ENCODE measurements around the gene EDAR.

EDAR gene

GRCh38 chr2:108934151-108934550 lies 54.9 kb downstream of the EDAR start:
- Histone ChIP-seq H3K79me2 (no peaks in the 10 kb centered on the region), H3K9me3 (ENCODE audit: control insufficient read depth, low read length) (no peaks in the 10 kb centered on the region), H3K4me2 (ENCODE audit: low read length) (no peak overlapping the region), H3K27ac (no peak overlapping the region), H3K4me1 (peaks cover under 1% of the 10 kb centered on the region), H3K27me3 (ENCODE audit: control insufficient read depth, insufficient read depth, low read length) (no peaks in the 10 kb centered on the region), H3K36me3 (ENCODE audit: control insufficient read depth, insufficient read depth, low read length) (no peaks in the 10 kb centered on the region), H3K4me3 (ENCODE audit: low read depth, low read length) (no peak overlapping the region), H3K9ac (no peak overlapping the region), H2AFZ (no peak overlapping the region)
- TF ChIP-seq CTCF (IDR thresholded peaks at IDR 0.05): no peak

GRCh38 chr2:108933691-108934117 lies 55.3 kb downstream of the EDAR start:
- Histone ChIP-seq H3K36me3 (ENCODE audit: control insufficient read depth, insufficient read depth, low read length) (no peaks in the 10 kb centered on the region), H3K4me1 (peaks cover 5% of the 10 kb centered on the region), H3K27ac (no peak overlapping the region), H3K4me2 (ENCODE audit: low read length) (no peak overlapping the region), H3K9ac (no peak overlapping the region), H3K9me3 (ENCODE audit: control insufficient read depth, low read length) (no peaks in the 10 kb centered on the region), H3K79me2 (no peaks in the 10 kb centered on the region), H2AFZ (no peak overlapping the region), H3K27me3 (ENCODE audit: control insufficient read depth, insufficient read depth, low read length) (no peaks in the 10 kb centered on the region), H3K4me3 (ENCODE audit: low read depth, low read length) (no peak overlapping the region)
- TF ChIP-seq CTCF (IDR thresholded peaks at IDR 0.05): no peak

- Histone ChIP-seq H3K9me3 (ENCODE audit: control insufficient read depth, low read length) (no peaks in the 10 kb centered on the region), H3K4me2 (ENCODE audit: low read length) (no peak overlapping the region), H2AFZ (no peak overlapping the region), H3K27ac (no peak overlapping the region), H3K4me1 (peaks cover 12% of the 10 kb centered on the region), H3K4me3 (ENCODE audit: low read depth, low read length) (no peak overlapping the region), H3K9ac (no peak overlapping the region), H3K36me3 (ENCODE audit: control insufficient read depth, insufficient read depth, low read length) (no peaks in the 10 kb centered on the region), H3K79me2 (no peaks in the 10 kb centered on the region), H3K27me3 (ENCODE audit: control insufficient read depth, insufficient read depth, low read length) (no peaks in the 10 kb centered on the region)
- no peak for TF ChIP-seq CTCF (IDR thresholded peaks at IDR 0.05)
These were observed 56.2 kb downstream of the EDAR start for GRCh38 chr2:108932736-108933332.

GRCh38 chr2:108931372-108931771 lies 57.6 kb downstream of the EDAR start:
- Histone ChIP-seq H3K79me2 (no peaks in the 10 kb centered on the region), H3K9me3 (ENCODE audit: control insufficient read depth, low read length) (no peaks in the 10 kb centered on the region), H3K27me3 (ENCODE audit: control insufficient read depth, insufficient read depth, low read length) (no peaks in the 10 kb centered on the region), H3K4me2 (ENCODE audit: low read length) (no peak overlapping the region), H3K9ac (no peak overlapping the region), H3K4me1 (peaks cover 12% of the 10 kb centered on the region), H3K36me3 (ENCODE audit: control insufficient read depth, insufficient read depth, low read length) (no peaks in the 10 kb centered on the region), H3K27ac (no peak overlapping the region), H3K4me3 (ENCODE audit: low read depth, low read length) (no peak overlapping the region), H2AFZ (no peak overlapping the region)
- no peak for TF ChIP-seq CTCF (IDR thresholded peaks at IDR 0.05)

GRCh38 chr2:108929807-108930425 lies 59.1 kb downstream of the EDAR start:
- no peak for TF ChIP-seq CTCF (IDR thresholded peaks at IDR 0.05)
- no peaks in the 10 kb centered on the region for H3K9me3 ChIP-seq (ENCODE audit: control insufficient read depth, low read length)
- no peak overlapping the region for H3K9ac ChIP-seq
- no peaks in the 10 kb centered on the region for H3K79me2 ChIP-seq
- no peak overlapping the region for H2AFZ ChIP-seq
- H3K4me1 ChIP-seq: peaks cover 12% of the 10 kb centered on the region
- H3K27me3 ChIP-seq (ENCODE audit: control insufficient read depth, insufficient read depth, low read length): no peaks in the 10 kb centered on the region
- H3K36me3 ChIP-seq (ENCODE audit: control insufficient read depth, insufficient read depth, low read length): no peaks in the 10 kb centered on the region
- H3K27ac ChIP-seq: no peak overlapping the region
- H3K4me3 ChIP-seq (ENCODE audit: low read depth, low read length): no peak overlapping the region
- H3K4me2 ChIP-seq (ENCODE audit: low read length): no peak overlapping the region

Measured in parathyroid adenoma (tissue), 2 donors.